BE2C (cell line): ENCODE results near the gene PLIN5.

Experiments
- DNase-seq: peaks from one replicate; pipeline ENCODE4 v3.0.0-alpha.2; 2020
- H3K27me3 ChIP-seq: fragments of 250-450 bp; sonication (Bioruptor Pico); 2 replicates; pipeline ENCODE4 v1.5.1; 2020; ENCODE audit warnings: mild to moderate bottlenecking
- H3K36me3 ChIP-seq: fragments of 250-450 bp; sonication (Bioruptor Pico); 2 replicates; pipeline ENCODE4 v1.5.1; 2020; ENCODE audit warnings: mild to moderate bottlenecking
- H3K4me1 ChIP-seq: fragments of 250-450 bp; sonication (Bioruptor Pico); 2 replicates; pipeline ENCODE4 v1.5.1; 2020
- H3K4me3 ChIP-seq: 2 replicates; pipeline ENCODE4 v1.5.1; 2011; ENCODE audit warnings: low read depth, low read length
- H3K9me3 ChIP-seq: fragments of 250-450 bp; sonication (Bioruptor Pico); 2 replicates; pipeline ENCODE4 v1.5.1; 2020
- CTCF ChIP-seq: IDR thresholded peaks from 2 replicates; pipeline ENCODE4 v1.5.1; 2012; ENCODE audit warnings: mild to moderate bottlenecking, low read depth, low read length

The PLIN5 gene

GRCh38 chr19:4483385-4483784 is 51.6 kb downstream of the PLIN5 start:
- no peaks in the 10 kb centered on the region for H3K27me3 ChIP-seq
- H3K4me3 ChIP-seq, result no peak overlapping the region
- no peaks in the 10 kb centered on the region for H3K9me3 ChIP-seq
- H3K36me3 ChIP-seq, result peaks cover 25% of the 10 kb centered on the region
- TF ChIP-seq CTCF, result no peak
- no peak for DNase-seq
- H3K4me1 ChIP-seq, result no peaks in the 10 kb centered on the region

GRCh38 chr19:4482721-4483364 is 52.2 kb downstream of the PLIN5 start:
- Histone ChIP-seq H3K36me3 (peaks cover 24% of the 10 kb centered on the region), H3K4me3 (no peak overlapping the region), H3K9me3 (no peaks in the 10 kb centered on the region), H3K4me1 (no peaks in the 10 kb centered on the region), H3K27me3 (no peaks in the 10 kb centered on the region)
- DNase-seq, result no peak
- TF ChIP-seq CTCF, result no peak

- TF ChIP-seq CTCF, result no peak
- DNase-seq, result no peak
- Histone ChIP-seq H3K36me3 (peaks cover 33% of the 10 kb centered on the region), H3K9me3 (no peaks in the 10 kb centered on the region), H3K4me1 (no peaks in the 10 kb centered on the region), H3K27me3 (no peaks in the 10 kb centered on the region), H3K4me3 (no peak overlapping the region)
Measured at GRCh38 chr19:4477034-4477801, 57.8 kb downstream of the PLIN5 start.

- peak overlapping the region; percentile 86 for H3K4me3 ChIP-seq
Measured at GRCh38 chr19:4474514-4475022, 60.5 kb downstream of the PLIN5 start.

GRCh38 chr19:4473763-4474513 is 61.1 kb downstream of the PLIN5 start:
- H3K4me1 ChIP-seq, result no peaks in the 10 kb centered on the region
- peak overlapping the region; percentile 86 for H3K4me3 ChIP-seq
- no peaks in the 10 kb centered on the region for H3K27me3 ChIP-seq
- TF ChIP-seq CTCF, result no peak
- no peaks in the 10 kb centered on the region for H3K9me3 ChIP-seq
- no peak for DNase-seq
- H3K36me3 ChIP-seq, result peaks cover 24% of the 10 kb centered on the region

More at GRCh38 chr19:4474514-4475022, 60.5 kb downstream of the PLIN5 start:
- Histone ChIP-seq H3K27me3 (no peaks in the 10 kb centered on the region), H3K36me3 (peaks cover 26% of the 10 kb centered on the region), H3K9me3 (no peaks in the 10 kb centered on the region), H3K4me1 (no peaks in the 10 kb centered on the region)
- TF ChIP-seq CTCF, result no peak
- peak; percentile 89 for DNase-seq
